ENCODE results near the gene CIB4.

The CIB4 gene

DNA sequence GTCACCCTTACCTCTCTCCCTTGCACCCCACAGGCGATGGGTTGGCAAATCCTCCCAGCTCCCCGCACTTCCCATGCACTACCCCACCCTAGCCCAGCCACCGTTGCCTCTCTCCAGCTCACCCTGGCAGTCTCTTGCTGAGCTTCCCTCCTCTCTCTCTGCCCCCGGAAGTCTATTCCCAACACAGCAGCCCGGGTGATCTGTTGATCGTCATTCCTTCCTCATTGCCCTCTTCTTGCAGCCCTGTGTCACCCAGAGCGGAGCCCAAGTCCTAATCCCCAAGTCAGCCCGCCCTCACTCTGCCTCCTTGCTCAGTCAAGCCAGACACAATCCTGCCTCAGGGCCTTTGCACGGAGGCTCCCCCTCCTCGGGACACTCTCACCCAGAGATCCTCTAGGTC, 55.2 kb downstream of the CIB4 start:
- no peak for DNase-seq (ENCODE audit: low read depth)
- in situ Hi-C loops (cut with HindIII; ENCODE audit: low sequenced_read_pairs), result no loop called here
- TF ChIP-seq, protein P1, sequence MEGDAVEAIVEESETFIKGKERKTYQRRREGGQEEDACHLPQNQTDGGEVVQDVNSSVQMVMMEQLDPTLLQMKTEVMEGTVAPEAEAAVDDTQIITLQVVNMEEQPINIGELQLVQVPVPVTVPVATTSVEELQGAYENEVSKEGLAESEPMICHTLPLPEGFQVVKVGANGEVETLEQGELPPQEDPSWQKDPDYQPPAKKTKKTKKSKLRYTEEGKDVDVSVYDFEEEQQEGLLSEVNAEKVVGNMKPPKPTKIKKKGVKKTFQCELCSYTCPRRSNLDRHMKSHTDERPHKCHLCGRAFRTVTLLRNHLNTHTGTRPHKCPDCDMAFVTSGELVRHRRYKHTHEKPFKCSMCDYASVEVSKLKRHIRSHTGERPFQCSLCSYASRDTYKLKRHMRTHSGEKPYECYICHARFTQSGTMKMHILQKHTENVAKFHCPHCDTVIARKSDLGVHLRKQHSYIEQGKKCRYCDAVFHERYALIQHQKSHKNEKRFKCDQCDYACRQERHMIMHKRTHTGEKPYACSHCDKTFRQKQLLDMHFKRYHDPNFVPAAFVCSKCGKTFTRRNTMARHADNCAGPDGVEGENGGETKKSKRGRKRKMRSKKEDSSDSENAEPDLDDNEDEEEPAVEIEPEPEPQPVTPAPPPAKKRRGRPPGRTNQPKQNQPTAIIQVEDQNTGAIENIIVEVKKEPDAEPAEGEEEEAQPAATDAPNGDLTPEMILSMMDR (IDR thresholded peaks at IDR 0.05; ENCODE audit: low read depth, low read length, missing control alignments), result no peak
- H3K4me3 ChIP-seq (ENCODE audit: low read depth, low read length), result no peak overlapping the region

- no peak for DNase-seq (ENCODE audit: low read depth)
- in situ Hi-C loops (cut with HindIII; ENCODE audit: low sequenced_read_pairs), result no loop called here
- TF ChIP-seq, protein P1 (IDR thresholded peaks at IDR 0.05; ENCODE audit: low read depth, low read length, missing control alignments), result no peak
- H3K4me3 ChIP-seq (ENCODE audit: low read depth, low read length), result no peak overlapping the region
These were observed 56.1 kb downstream of the CIB4 start for GRCh38 chr2:26585100-26585499.

DNA sequence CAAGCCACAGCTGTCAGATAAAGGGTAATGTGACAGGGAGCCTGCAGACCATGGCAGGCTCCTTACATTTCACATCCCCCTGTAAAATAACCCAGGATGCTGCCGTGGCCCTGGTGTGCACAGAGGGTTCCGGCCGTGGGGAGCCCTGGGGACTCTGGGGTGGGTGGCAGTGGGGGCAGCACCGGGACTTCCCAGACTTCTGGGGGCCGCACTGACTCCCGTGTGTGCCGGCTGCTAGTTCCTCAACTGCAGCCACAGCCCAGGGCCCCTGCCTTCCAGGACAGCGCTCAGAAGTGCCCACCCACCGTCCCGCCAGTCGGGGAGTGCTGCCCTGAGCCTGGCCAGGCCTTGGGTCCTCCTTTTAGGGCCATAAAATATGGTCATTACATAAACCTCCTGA, 56.5 kb downstream of the CIB4 start:
- TF ChIP-seq, protein P1 (IDR thresholded peaks at IDR 0.05; ENCODE audit: low read depth, low read length, missing control alignments), result no peak
- no peak overlapping the region for H3K4me3 ChIP-seq (ENCODE audit: low read depth, low read length)
- no peak for DNase-seq (ENCODE audit: low read depth)
- in situ Hi-C loops (cut with HindIII; ENCODE audit: low sequenced_read_pairs), result no loop called here

GRCh38 chr2:26584191-26584590, 57.0 kb downstream of the CIB4 start:
- no peak overlapping the region for H3K4me3 ChIP-seq (ENCODE audit: low read depth, low read length)
- DNase-seq (ENCODE audit: low read depth), result no peak
- TF ChIP-seq, protein P1 (IDR thresholded peaks at IDR 0.05; ENCODE audit: low read depth, low read length, missing control alignments), result no peak
- in situ Hi-C loops (cut with HindIII; ENCODE audit: low sequenced_read_pairs), result no loop called here

- H3K4me3 ChIP-seq (ENCODE audit: low read depth, low read length), result no peak overlapping the region
- TF ChIP-seq, protein P1 (IDR thresholded peaks at IDR 0.05; ENCODE audit: low read depth, low read length, missing control alignments), result no peak
- no peak for DNase-seq (ENCODE audit: low read depth)
- in situ Hi-C loops (cut with HindIII; ENCODE audit: low sequenced_read_pairs), result no loop called here
These were observed 57.7 kb downstream of the CIB4 start for GRCh38 chr2:26583381-26583911.

DNA sequence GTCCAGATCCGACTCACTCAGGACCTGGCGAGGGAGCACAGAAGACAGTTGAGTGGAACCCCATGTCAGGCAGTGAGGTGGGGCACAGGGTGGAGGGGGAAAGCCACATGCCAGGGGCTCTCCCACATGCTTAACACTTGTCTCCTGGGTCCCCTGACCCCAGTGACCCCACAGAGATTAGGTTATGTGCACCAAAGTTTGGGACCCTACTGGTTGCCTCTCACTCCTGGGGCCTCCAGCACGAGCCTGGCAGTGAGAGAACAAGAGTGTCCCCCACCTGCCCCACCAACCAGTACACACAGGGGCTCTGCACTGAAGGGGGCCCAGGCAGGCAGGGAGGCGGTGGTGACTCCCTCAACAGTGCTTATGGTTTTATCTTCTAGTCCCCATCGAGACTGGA, 58.3 kb downstream of the CIB4 start:
- DNase-seq (ENCODE audit: low read depth), result no peak
- TF ChIP-seq, protein P1 (IDR thresholded peaks at IDR 0.05; ENCODE audit: low read depth, low read length, missing control alignments), result no peak
- H3K4me3 ChIP-seq (ENCODE audit: low read depth, low read length), result no peak overlapping the region
- in situ Hi-C loops (cut with HindIII; ENCODE audit: low sequenced_read_pairs), result no loop called here

Measured in astrocyte of the cerebellum (primary cell).